Activated T-helper 17 cell treated with anti-CD3 and anti-CD28 coated beads, Interleukin-2, amount 50 U/mL, for 72 hours (primary cell): ENCODE measurements around the gene DNAH17. TPM values are rescaled to one million over a fixed set of nuclear protein-coding genes. Genes with fewer than 3 reads are reported as not detected.

Source experiments
- ATAC-seq: fragments of 150-1000 bp; cut with Tn5 transposase; replicated peaks from 2 replicates; pipeline ENCODE4 v1.10.0; 2021; ENCODE audit warnings: mild to moderate bottlenecking, moderate library complexity
- H3K27ac Mint-ChIP-seq: one replicate; pipeline ENCODE4 v1.8.0; 2022; ENCODE audit warnings: mixed read lengths
- H3K27me3 Mint-ChIP-seq: one replicate; pipeline ENCODE4 v1.8.0; 2022; ENCODE audit warnings: mixed read lengths
- H3K36me3 Mint-ChIP-seq: one replicate; pipeline ENCODE4 v1.8.0; 2022; ENCODE audit warnings: low read depth, mild to moderate bottlenecking, mixed read lengths
- H3K4me1 Mint-ChIP-seq: one replicate; pipeline ENCODE4 v1.8.0; 2022; ENCODE audit warnings: mixed read lengths
- H3K4me3 Mint-ChIP-seq: one replicate; pipeline ENCODE4 v1.8.0; 2022; ENCODE audit warnings: mild to moderate bottlenecking, mixed read lengths
- H3K9me3 Mint-ChIP-seq: one replicate; pipeline ENCODE4 v1.8.0; 2022; ENCODE audit warnings: mixed read lengths
- total RNA-seq, 2 donors: library from RNA; stranded (reverse); gene quantifications; one replicate each; pipeline ENCODE4 v1.2.3, GENCODE V29; 2022

DNAH17 gene
- total RNA-seq, 2 donors from 2014 or later: 0.73 to 1.2 TPM

DNA sequence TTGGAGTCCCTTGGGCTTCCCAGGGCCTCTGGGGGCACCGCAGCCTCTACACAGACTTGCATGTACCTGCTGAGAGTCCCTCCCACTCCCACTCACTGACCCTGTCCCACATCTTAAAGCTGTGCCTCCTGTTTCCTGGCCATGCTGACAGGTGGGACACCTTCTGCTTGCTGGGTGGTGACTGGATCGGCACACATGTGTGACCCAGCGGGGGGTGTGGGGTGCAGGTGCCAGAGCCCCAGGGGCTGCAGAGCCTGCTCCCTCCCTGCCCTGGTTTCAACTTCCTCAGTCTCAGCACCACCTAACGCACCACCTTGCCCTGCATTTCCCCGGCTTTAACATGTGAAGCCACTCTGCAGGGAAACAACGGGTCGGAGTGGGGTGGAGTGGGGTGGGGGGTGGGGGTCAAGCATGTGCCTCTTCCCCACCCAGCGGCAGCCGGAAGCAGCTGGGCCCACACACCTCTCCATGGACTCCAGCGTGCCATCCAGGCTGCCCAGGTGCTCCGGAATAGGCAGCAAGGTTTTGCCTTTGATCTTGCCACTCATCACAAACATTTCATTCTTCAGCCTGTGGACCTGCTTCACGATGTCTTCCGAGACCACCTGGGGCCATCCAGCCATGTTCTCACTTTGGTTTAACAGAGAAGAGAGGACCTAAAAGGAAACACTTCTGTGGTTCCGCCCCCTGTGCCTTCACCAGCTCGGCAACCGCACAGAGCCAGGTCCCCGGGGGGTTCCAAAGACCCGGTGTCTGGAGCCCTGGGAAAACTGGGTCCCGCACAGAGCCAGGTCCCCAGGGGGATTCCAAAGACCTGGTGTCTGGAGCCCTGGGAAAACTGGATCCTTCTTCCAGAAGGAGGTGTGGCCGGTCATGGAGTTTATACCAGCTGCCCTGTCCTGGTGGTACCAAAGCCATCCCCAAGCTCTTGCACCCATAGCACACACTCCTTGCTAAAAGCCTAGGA lies 4.7 kb downstream of the DNAH17 start:
- no peaks in the 10 kb centered on the region for H3K36me3 Mint-ChIP-seq
- H3K27me3 Mint-ChIP-seq: no peaks in the 10 kb centered on the region
- no peak for ATAC-seq
- H3K9me3 Mint-ChIP-seq: no peaks in the 10 kb centered on the region
- no peak overlapping the region for H3K27ac Mint-ChIP-seq
- H3K4me3 Mint-ChIP-seq: no peak overlapping the region
- no peaks in the 10 kb centered on the region for H3K4me1 Mint-ChIP-seq

DNA sequence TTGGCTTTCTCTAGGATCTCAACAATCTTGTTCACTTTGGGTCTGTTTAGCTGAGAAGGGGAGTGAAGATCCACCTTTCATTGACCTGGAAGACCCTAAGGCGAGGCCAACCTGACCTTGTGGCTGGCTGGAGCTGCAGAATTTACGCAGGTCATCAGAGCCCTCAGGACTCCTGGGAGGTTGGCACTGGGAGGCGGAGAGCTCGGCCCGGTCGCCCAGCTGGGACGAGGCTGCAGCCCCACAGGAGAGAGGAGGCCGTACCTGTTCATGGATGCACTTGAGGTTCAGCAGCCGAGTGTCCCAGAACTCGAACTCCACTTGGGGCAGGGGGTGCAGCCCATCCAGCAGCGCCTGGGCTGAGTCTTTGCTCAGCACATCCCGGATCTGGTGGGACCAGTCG lies 5.9 kb downstream of the DNAH17 start:
- H3K4me3 Mint-ChIP-seq: no peak overlapping the region
- no peak for ATAC-seq
- H3K4me1 Mint-ChIP-seq: no peaks in the 10 kb centered on the region
- H3K27ac Mint-ChIP-seq: no peak overlapping the region
- H3K36me3 Mint-ChIP-seq: no peaks in the 10 kb centered on the region
- H3K27me3 Mint-ChIP-seq: no peaks in the 10 kb centered on the region
- H3K9me3 Mint-ChIP-seq: no peaks in the 10 kb centered on the region

DNA sequence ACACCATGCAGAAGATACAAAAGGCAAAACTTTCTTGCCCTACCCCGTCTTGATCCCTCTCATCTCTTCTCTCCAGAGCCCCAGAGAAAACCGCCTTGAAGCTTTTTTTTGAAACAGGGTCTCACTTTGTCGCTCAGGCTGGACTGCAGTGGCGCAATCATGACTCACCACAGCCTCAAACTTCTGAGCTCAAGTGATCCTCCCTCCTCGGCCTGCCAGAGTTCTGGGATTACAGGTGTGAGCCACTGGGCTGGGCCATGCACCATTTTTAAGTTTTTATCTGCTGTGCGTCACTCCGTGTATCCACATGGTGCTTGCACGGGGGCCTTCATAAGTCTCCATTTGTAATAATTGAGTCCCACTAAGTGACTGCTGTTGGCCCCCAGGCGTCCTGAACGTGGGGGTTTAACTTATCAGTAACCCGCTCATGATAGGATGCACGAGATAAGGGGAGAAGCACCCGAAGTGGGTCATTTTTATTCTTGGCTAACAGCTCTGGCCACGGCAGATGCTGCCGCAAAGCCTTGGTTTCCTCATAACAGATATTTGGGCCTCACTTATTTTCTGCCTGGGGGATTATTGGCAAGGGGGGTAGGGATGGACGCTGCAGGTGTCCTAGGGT lies 8.6 kb downstream of the DNAH17 start:
- Mint-ChIP-seq H3K4me3 (no peak overlapping the region), H3K9me3 (no peaks in the 10 kb centered on the region), H3K4me1 (no peaks in the 10 kb centered on the region), H3K36me3 (no peaks in the 10 kb centered on the region), H3K27me3 (no peaks in the 10 kb centered on the region), H3K27ac (no peak overlapping the region)
- no peak for ATAC-seq

DNA sequence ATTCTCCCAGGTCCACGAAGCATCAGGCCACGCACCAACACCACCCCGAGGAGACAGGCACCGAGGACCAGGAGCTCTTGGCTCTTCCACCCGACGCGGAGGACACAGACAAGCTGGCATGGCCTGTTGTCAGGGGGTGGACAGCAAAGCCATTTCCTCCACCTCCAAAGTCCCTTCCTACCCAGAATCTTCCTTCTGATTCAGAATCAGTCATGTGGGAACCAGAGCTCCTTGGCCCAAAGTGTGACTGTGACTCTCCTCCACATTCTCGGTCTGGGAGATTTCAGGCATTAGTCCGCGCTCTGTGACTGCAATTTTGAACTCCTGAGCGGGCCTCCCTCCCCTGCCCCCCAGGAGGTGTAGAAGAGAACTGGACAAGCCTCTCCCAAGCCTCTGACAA lies 9.2 kb downstream of the DNAH17 start:
- no peaks in the 10 kb centered on the region for H3K36me3 Mint-ChIP-seq
- no peak overlapping the region for H3K4me3 Mint-ChIP-seq
- no peaks in the 10 kb centered on the region for H3K4me1 Mint-ChIP-seq
- no peaks in the 10 kb centered on the region for H3K27me3 Mint-ChIP-seq
- no peak for ATAC-seq
- H3K27ac Mint-ChIP-seq: no peak overlapping the region
- H3K9me3 Mint-ChIP-seq: no peaks in the 10 kb centered on the region

DNA sequence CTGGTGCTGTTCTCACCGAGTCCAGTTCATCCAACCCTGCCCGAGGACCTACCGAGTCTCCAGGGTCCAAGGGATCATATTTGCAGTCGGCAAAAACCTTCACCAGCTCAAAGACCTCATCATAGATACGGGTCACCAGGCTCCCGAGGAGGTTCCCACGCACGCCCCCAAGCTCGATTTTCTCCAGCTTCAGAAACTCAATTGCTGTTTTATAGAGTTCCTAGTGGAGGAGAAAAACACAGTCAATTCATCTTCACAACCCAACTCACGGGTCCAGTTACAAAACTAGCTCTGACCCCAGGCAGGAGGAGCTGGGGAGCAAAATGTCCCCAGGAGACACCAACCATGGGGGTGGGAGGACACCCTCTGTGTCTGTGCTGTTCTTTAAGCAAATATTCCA lies 10.2 kb downstream of the DNAH17 start:
- H3K4me1 Mint-ChIP-seq: no peaks in the 10 kb centered on the region
- no peaks in the 10 kb centered on the region for H3K36me3 Mint-ChIP-seq
- H3K4me3 Mint-ChIP-seq: no peak overlapping the region
- ATAC-seq: no peak
- no peaks in the 10 kb centered on the region for H3K9me3 Mint-ChIP-seq
- no peak overlapping the region for H3K27ac Mint-ChIP-seq
- H3K27me3 Mint-ChIP-seq: no peaks in the 10 kb centered on the region

DNA sequence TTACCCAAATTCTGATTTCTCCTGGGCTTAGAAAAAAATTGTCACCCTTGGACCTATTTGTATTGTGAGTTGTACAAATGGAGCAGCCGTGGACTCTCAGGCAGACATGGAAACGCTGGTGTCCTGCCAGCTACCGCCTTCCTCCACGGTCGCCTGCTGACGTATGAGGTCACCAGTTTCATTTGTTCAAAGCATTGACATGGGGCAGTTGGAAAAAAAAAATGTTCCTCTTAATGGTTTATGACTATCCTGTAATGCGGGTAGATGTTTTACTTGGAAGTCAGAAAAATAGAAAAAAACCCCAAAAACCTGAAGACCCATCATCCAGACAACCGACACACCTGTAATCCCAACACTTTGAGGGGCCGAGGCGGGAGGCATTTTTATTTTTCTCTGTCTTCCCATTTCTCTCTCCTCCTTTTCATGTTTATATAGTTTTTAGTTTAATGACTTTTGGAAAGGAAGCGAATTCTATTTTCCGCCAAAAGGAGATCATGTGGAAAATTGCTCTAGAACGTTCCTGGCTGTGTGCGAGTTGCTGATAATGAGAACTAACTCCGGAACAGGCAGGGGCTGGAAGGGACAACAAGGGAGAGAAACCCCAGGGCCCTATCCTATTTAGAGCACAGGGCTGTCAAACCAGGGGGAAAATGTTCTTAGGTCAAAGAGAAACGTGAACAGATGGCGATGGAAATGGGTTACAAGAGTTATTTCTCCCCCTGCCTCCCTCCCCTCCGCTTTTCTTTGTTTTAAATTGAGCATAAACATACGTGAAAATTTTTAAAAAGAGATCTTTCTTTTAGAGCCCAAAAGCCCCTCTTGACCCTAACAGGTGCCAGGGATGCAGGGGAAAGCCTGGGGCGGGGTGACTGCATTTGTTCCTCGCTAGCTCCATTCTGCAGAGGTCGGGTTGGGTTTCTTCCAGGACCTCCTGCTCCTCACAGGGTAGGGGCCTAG lies 13.7 kb downstream of the DNAH17 start:
- no peak overlapping the region for H3K27ac Mint-ChIP-seq
- H3K36me3 Mint-ChIP-seq: no peaks in the 10 kb centered on the region
- no peak for ATAC-seq
- H3K9me3 Mint-ChIP-seq: no peaks in the 10 kb centered on the region
- H3K27me3 Mint-ChIP-seq: no peaks in the 10 kb centered on the region
- no peaks in the 10 kb centered on the region for H3K4me1 Mint-ChIP-seq
- no peak overlapping the region for H3K4me3 Mint-ChIP-seq

DNA sequence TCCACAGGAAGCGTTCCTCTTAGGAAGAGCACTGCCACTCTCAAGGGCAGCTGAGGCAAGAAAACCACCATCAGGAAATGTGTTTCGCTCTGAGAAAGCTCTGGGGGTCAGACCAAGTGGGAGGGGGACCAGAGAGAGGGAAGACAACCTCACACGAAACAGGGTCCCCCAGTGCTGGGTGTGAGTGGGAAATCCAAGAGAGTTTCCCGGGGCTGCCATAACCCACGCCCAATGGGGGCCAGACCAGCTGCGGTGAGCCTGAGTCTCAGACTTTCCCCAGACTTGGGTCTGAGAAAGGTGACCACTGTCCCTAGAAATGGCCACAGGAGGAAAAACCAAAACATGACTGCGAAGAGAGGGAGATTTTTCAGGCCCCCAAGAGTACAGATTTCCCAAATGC lies 14.5 kb downstream of the DNAH17 start:
- ATAC-seq: no peak
- no peak overlapping the region for H3K4me3 Mint-ChIP-seq
- H3K4me1 Mint-ChIP-seq: no peaks in the 10 kb centered on the region
- no peaks in the 10 kb centered on the region for H3K9me3 Mint-ChIP-seq
- no peaks in the 10 kb centered on the region for H3K27me3 Mint-ChIP-seq
- H3K36me3 Mint-ChIP-seq: no peaks in the 10 kb centered on the region
- no peak overlapping the region for H3K27ac Mint-ChIP-seq

DNA sequence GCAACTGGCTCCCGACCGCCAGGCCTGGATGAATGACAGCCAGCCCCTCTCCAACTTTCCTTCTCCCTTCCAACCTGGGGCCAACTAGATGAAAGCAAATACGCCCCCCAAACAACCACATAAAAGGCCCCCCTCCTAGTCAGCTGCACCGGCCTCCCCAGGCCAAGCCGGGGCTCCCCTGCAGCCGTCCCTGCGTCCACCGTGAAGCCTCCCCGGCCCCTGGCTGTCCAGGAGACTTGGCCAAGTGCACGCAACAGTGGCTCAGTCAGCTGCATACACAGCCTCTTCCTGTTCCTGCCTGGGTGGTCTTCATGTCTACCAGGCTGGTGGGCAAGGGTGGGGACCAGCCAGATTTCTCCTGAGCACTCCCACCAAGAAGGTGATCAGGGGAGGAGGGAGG lies 16.0 kb downstream of the DNAH17 start:
- Mint-ChIP-seq H3K4me1 (no peaks in the 10 kb centered on the region), H3K27me3 (no peaks in the 10 kb centered on the region), H3K4me3 (no peak overlapping the region), H3K9me3 (no peaks in the 10 kb centered on the region), H3K27ac (no peak overlapping the region), H3K36me3 (no peaks in the 10 kb centered on the region)
- no peak for ATAC-seq

DNA sequence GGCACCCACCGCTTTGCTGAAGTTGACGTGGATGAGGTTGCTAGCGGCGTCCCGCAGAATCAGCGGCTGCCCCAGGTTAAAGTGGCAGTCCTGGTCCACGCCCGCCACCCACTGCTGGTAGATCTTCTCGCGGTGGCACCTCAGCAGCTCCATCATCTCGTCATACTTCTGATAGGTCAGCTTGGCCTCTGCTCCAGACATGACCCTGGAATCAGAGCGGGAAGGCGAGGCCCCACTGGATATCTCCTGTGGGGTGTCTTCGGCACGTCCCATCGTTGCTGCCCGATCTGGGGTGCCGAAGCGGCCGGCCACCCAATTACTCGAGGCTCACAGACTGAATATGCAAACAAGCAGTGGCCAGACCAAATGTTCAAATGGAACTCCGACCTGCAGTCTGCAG lies 16.5 kb downstream of the DNAH17 start:
- no peaks in the 10 kb centered on the region for H3K36me3 Mint-ChIP-seq
- no peaks in the 10 kb centered on the region for H3K9me3 Mint-ChIP-seq
- ATAC-seq: no peak
- H3K27ac Mint-ChIP-seq: no peak overlapping the region
- no peaks in the 10 kb centered on the region for H3K27me3 Mint-ChIP-seq
- H3K4me1 Mint-ChIP-seq: no peaks in the 10 kb centered on the region
- no peak overlapping the region for H3K4me3 Mint-ChIP-seq

DNA sequence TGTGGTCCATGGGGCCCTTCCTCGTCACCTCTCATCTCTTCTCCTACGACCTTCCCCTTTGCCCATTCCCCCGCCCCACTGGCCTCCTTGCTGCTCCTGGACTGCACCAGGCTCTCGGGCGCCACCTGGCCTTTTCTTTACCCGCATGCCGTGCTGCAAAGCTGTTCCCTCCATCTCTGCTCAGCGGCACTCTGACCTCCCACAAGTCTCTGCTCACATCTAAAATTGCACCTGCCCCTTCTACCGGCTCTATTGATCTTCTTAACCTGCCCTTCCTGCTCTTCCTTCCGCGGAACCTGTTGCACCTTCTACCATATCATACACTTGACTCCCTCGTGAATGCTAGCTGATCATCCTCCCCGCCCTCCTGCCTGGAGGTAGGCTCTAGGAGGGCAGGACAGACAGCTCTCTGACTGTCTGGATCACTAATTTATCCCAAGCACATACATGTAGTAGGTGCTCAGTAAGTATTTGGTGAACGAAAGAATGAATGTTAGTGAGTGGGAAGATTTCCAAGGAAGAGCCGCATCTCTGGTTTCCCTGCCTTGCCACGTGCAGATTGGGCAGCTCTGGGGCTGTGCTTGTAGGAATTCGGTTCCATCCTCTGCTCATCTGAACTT lies 17.3 kb downstream of the DNAH17 start:
- no peaks in the 10 kb centered on the region for H3K27me3 Mint-ChIP-seq
- H3K4me1 Mint-ChIP-seq: no peaks in the 10 kb centered on the region
- no peak overlapping the region for H3K27ac Mint-ChIP-seq
- ATAC-seq: peak; percentile 29
- H3K36me3 Mint-ChIP-seq: no peaks in the 10 kb centered on the region
- H3K4me3 Mint-ChIP-seq: no peak overlapping the region
- no peaks in the 10 kb centered on the region for H3K9me3 Mint-ChIP-seq

DNA sequence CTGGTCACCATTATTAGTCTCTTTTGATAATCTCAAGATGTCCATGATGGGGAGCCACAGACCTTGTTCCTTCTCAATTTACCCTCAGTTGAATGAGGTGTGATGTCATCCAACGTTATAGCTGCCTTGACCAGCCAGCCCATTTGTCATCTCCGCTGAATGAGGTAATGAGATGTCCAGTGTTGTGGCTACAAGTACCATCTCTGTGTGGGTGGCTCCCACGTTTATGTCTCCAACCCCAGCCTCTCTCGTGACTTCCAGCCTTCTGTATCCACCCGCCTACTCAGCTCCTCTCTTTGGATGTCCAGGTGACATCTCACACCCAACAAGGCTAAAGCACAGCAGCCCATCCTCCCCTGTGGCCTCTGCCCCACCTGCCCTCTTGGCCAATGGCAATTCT lies 18.2 kb downstream of the DNAH17 start:
- no peak overlapping the region for H3K27ac Mint-ChIP-seq
- no peaks in the 10 kb centered on the region for H3K36me3 Mint-ChIP-seq
- ATAC-seq: no peak
- H3K4me3 Mint-ChIP-seq: no peak overlapping the region
- H3K4me1 Mint-ChIP-seq: no peaks in the 10 kb centered on the region
- H3K9me3 Mint-ChIP-seq: no peaks in the 10 kb centered on the region
- no peaks in the 10 kb centered on the region for H3K27me3 Mint-ChIP-seq

DNA sequence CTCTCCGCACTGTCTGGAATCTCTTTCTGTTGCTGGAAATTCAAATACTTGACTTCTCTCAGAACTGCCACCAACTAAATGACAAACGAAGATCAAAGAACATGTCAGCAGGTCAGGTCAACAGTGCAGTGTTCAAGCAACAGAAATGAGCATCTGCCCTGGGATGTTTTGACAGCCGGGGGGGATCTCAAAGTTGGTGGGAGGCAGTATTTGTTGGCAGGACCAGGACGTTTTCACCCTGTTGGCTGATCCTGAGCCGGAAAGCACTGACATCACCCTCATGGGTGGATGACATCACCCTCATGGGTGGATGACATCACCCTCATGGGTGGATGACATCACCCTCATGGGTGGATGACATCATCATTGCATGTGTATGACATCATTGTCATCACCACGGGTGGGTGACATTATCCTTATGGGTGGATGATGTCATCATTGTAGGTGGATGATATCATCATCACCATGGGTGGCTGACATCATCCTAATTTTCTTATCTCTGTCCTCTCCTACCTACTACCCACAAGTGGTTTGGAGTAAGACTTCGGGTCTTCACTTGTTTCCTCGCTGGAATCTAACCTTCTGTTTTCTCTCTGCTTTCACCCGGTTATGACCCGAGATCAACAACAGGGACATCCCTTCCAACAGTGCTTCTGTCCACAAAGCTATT lies 18.9 kb downstream of the DNAH17 start:
- Mint-ChIP-seq H3K27me3 (no peaks in the 10 kb centered on the region), H3K4me3 (no peak overlapping the region), H3K36me3 (no peaks in the 10 kb centered on the region), H3K4me1 (no peaks in the 10 kb centered on the region), H3K27ac (no peak overlapping the region), H3K9me3 (no peaks in the 10 kb centered on the region)
- peak; percentile 29 for ATAC-seq

DNA sequence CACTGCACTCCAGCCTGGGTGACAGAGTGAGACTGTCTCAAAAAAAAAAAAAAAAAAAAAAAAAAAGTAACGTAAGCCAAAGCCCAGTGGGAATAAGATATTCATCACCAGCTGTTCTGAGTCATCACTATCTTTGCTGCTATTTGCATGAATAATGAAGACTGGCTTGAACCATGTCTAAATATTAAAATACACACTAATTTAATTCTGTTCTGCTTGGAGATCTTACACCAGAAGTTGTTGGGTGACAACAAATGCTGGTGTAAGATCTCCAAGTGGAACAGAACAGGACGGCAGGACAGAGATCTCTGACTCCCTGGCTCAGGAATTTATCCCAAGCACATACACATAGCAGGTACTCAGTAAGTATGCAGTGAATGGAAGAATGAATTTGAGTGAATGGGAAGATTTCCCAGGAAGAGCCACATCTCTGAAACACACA lies 19.6 kb downstream of the DNAH17 start:
- H3K27ac Mint-ChIP-seq: no peak overlapping the region
- peak; percentile 45 for ATAC-seq

DNA sequence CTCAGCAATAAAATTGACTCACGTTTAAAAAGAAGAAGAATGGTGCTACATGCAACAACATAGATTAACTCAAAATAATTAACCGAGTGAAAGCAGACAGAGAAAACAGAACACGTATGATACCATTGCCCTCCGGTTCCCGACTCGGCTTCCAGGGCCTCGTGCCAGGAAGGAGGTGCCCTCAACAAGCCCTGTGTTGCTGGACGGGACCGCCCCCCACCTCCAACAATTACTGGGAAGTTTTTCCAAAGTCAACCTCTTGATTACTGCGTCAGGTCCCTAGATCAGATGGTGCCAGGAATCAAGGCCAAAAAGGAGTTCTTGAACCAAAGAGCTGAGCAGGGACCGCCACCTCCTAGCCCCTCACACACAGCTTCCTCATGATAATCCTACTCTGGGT lies 20.4 kb downstream of the DNAH17 start:
- Mint-ChIP-seq H3K27ac (no peak overlapping the region), H3K27me3 (no peaks in the 10 kb centered on the region), H3K36me3 (no peaks in the 10 kb centered on the region), H3K4me1 (no peaks in the 10 kb centered on the region), H3K4me3 (no peak overlapping the region), H3K9me3 (no peaks in the 10 kb centered on the region)
- no peak for ATAC-seq

More for the DNA sequence above, 19.6 kb downstream of the DNAH17 start:
- H3K4me3 Mint-ChIP-seq: no peak overlapping the region
- no peaks in the 10 kb centered on the region for H3K36me3 Mint-ChIP-seq
- H3K4me1 Mint-ChIP-seq: no peaks in the 10 kb centered on the region
- no peaks in the 10 kb centered on the region for H3K27me3 Mint-ChIP-seq
- H3K9me3 Mint-ChIP-seq: no peaks in the 10 kb centered on the region
